ENCODE measurements around the gene IQGAP2.

Gene IQGAP2

GRCh38 chr5:76598531-76598930, 195.4 kb downstream of the IQGAP2 start (continued):
- no peak for TF ChIP-seq ZSCAN18 (tag by site-specific recombination; IDR thresholded peaks at IDR 0.05)
- TF ChIP-seq ZBTB10 (tag by site-specific recombination; IDR thresholded peaks at IDR 0.05): no peak

DNA sequence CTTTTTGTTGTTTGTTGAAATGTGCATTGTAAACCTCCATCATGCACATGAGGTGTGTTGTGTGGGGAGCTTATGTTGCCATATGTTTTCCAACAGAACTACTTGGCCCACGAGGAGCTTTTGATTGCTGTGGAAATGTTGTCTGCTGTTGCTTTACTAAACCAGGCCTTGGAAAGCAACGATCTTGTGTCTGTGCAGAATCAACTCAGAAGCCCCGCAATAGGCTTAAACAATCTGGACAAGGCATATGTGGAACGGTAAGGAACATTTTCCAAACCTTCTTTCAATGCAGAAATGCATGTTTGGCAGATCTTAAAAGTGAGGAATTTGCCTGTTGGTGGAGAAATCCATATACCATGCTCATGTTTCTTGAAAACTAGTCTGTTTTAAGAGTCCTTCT, 197.6 kb downstream of the IQGAP2 start:
- ChIA-PET CTCF (interaction anchor here (0.6 to 6.9 kb wide), 11 partner anchors 12 to 830 kb away, joined by 3 to 92 read pairs (median 3); no protein-coding TSS in a partner anchor), POLR2A (no interaction called here)
- no peak overlapping the region for H3K27ac ChIP-seq (ENCODE audit: extremely low read depth, low read depth, low read length)
- no peaks in the 10 kb centered on the region for H3K9me3 ChIP-seq (ENCODE audit: control insufficient read depth, insufficient read depth, low read depth, low read length)
- TF ChIP-seq ZBTB17 (tag by site-specific recombination; IDR thresholded peaks at IDR 0.05): no peak
- TF ChIP-seq ZNF10 (tag by site-specific recombination; IDR thresholded peaks at IDR 0.05): no peak
- TF ChIP-seq ZNF148 (tag by site-specific recombination; IDR thresholded peaks at IDR 0.05; ENCODE audit: borderline replicate concordance): no peak
- TF ChIP-seq SP2 (tag by site-specific recombination; IDR thresholded peaks at IDR 0.05): no peak
- TF ChIP-seq ZNF610 (tag by site-specific recombination; IDR thresholded peaks at IDR 0.05; ENCODE audit: borderline replicate concordance): no peak
- no peak for TF ChIP-seq ZNF354C (tag by site-specific recombination; IDR thresholded peaks at IDR 0.05; ENCODE audit: borderline replicate concordance, low read depth)
- TF ChIP-seq ZBTB8A (tag by site-specific recombination; IDR thresholded peaks at IDR 0.05): no peak
- no peak for TF ChIP-seq REST (tag by site-specific recombination; IDR thresholded peaks at IDR 0.05)
- TF ChIP-seq ZNF341 (tag by site-specific recombination; IDR thresholded peaks at IDR 0.05; ENCODE audit: low read depth): no peak
- no peak for TF ChIP-seq ZNF560 (tag by site-specific recombination; IDR thresholded peaks at IDR 0.05; ENCODE audit: borderline replicate concordance)
- no peak for TF ChIP-seq GFI1B (tag by site-specific recombination; IDR thresholded peaks at IDR 0.05)
- TF ChIP-seq ZNF830 (tag by site-specific recombination; IDR thresholded peaks at IDR 0.05; ENCODE audit: low read depth): no peak
- TF ChIP-seq, protein P1, sequence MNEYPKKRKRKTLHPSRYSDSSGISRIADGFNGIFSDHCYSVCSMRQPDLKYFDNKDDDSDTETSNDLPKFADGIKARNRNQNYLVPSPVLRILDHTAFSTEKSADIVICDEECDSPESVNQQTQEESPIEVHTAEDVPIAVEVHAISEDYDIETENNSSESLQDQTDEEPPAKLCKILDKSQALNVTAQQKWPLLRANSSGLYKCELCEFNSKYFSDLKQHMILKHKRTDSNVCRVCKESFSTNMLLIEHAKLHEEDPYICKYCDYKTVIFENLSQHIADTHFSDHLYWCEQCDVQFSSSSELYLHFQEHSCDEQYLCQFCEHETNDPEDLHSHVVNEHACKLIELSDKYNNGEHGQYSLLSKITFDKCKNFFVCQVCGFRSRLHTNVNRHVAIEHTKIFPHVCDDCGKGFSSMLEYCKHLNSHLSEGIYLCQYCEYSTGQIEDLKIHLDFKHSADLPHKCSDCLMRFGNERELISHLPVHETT (tag by site-specific recombination; IDR thresholded peaks at IDR 0.05): no peak
- no peak for TF ChIP-seq ZNF664 (tag by site-specific recombination; IDR thresholded peaks at IDR 0.05)
- TF ChIP-seq GLIS2 (tag by site-specific recombination; IDR thresholded peaks at IDR 0.05): no peak
- TF ChIP-seq ZNF670 (tag by site-specific recombination; IDR thresholded peaks at IDR 0.05; ENCODE audit: low read depth): no peak
- no peak for TF ChIP-seq ZNF791 (tag by site-specific recombination; IDR thresholded peaks at IDR 0.05)
- no peaks in the 10 kb centered on the region for H3K4me1 ChIP-seq (ENCODE audit: control insufficient read depth, insufficient read depth, low read length)
- no peak overlapping the region for H3K4me3 ChIP-seq (ENCODE audit: low read depth, low read length)
- no peaks in the 10 kb centered on the region for H3K36me3 ChIP-seq (ENCODE audit: control insufficient read depth in 2 of 2, insufficient read depth in 1 of 2, low read length in 2 of 2)

All from HEK293 (cell line).